Measurements from ENCODE around the gene CSGALNACT2. TPM values are rescaled to one million over a fixed set of nuclear protein-coding genes. Genes with fewer than 3 reads are reported as not detected.

CSGALNACT2 gene
- total and polyA plus RNA-seq, 9 of the 15 experiments (the other 6 are each of a cell fraction or from before 2014, with no cell fraction given), result 1.4 to 7.3 (median 3.5) TPM

- no peak overlapping the region for H3K4me2 ChIP-seq (ENCODE audit: insufficient read depth, low read length)
- peaks cover 0 to 25% of the 10 kb centered on the region in 2 experiments; a peak in 1 of 5 replicates for H3K4me1 ChIP-seq (replicated peaks in 1 of 2; ENCODE audit: control insufficient read depth in 2 of 2, insufficient read depth in 2 of 2, low read length in 2 of 2)
- H4K20me1 ChIP-seq (replicated peaks; ENCODE audit: control insufficient read depth, insufficient read depth, low read length), result peaks cover 21% of the 10 kb centered on the region; the same call in 1 of the 2 replicates
- no peak overlapping the region for H3K27ac ChIP-seq (ENCODE audit: extremely low read depth, low read depth, low read length)
- no peak overlapping the region for H3K4me3 ChIP-seq
- no peaks in the 10 kb centered on the region for H3K9me3 ChIP-seq (replicated peaks; ENCODE audit: control insufficient read depth, insufficient read depth, low read depth, low read length)
- no peak overlapping the region for H3K9ac ChIP-seq (ENCODE audit: insufficient read depth in 1 of 2, low read depth in 2 of 2, low read length in 2 of 2)
- BruUV-seq (replicated peaks), result no TSS peak
- no peak overlapping the region for H2AFZ ChIP-seq (ENCODE audit: low read depth, low read length)
- ChIA-PET CTCF (ENCODE audit: low intra/inter-chr PET ratio) (no interaction called here), POLR2A (interaction anchor here (0.6 to 1.0 kb wide), 3 partner anchors 17 to 39 kb away, joined by 3 read pairs; no protein-coding TSS in a partner anchor)
- H3K36me3 ChIP-seq (ENCODE audit: control insufficient read depth, insufficient read depth, low read length), result no peaks in the 10 kb centered on the region
- H3K27me3 ChIP-seq (ENCODE audit: control insufficient read depth in 2 of 2, insufficient read depth in 2 of 2, low read length in 2 of 2), result peaks cover 14 to 63% of the 10 kb centered on the region in 2 experiments; a peak in 4 of 5 replicates
- ATAC-seq (no peak), DNase-seq (ENCODE audit: extremely low read depth in 1 of 4, low spot score in 3 of 4) (no peak), FAIRE-seq (no peak)
- in situ Hi-C loops (cut with MboI) (no loop called here), intact Hi-C loops (cut with micrococcal nuclease) (no loop called here)
- 4% methylated on average over 32 of the region's 35 CpGs for WGBS (ENCODE audit: insufficient coverage, low coverage, missing lambda C conversion rate)
- peaks cover 15% of the 10 kb centered on the region for H3K9me1 ChIP-seq (ENCODE audit: control insufficient read depth, insufficient read depth, low read length)
- TF ChIP-seq, protein P1, sequence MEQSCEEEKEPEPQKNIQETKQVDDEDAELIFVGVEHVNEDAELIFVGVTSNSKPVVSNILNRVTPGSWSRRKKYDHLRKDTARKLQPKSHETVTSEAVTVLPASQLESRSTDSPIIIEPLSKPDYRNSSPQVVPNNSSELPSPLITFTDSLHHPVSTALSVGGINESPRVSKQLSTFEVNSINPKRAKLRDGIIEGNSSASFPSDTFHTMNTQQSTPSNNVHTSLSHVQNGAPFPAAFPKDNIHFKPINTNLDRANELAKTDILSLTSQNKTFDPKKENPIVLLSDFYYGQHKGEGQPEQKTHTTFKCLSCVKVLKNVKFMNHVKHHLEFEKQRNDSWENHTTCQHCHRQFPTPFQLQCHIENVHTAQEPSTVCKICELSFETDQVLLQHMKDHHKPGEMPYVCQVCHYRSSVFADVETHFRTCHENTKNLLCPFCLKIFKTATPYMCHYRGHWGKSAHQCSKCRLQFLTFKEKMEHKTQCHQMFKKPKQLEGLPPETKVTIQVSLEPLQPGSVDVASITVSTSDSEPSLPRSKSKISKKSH (CRISPR knock-in tag; IDR thresholded peaks at IDR 0.05), result no peak
- TF ChIP-seq REST (IDR thresholded peaks at IDR 0.05; ENCODE audit: borderline replicate concordance) (no peak), REST (CRISPR knock-in tag; IDR thresholded peaks at IDR 0.05; ENCODE audit: low read depth) (no peak), KDM4B (IDR thresholded peaks at IDR 0.05; ENCODE audit: borderline replicate concordance in 2 of 2, low read depth in 1 of 2) (no peak), IRF2 (CRISPR knock-in tag; IDR thresholded peaks at IDR 0.05) (no peak), HDAC8 (tag; IDR thresholded peaks at IDR 0.05) (no peak), TBL1XR1 (IDR thresholded peaks at IDR 0.05; ENCODE audit: low read length in 2 of 2) (no peak), CTCF (IDR thresholded peaks at IDR 0.05 in 2 of 3, conservative IDR thresholded peaks at IDR 0.05 in 1 of 3; ENCODE audit: insufficient read depth in 2 of 3, low read depth in 1 of 3, low read length in 3 of 3) (peak; percentile 6 to 15 (median 9); a peak in 1 of 6 replicates)
- no peaks in the 10 kb centered on the region for H3K79me2 ChIP-seq (ENCODE audit: control insufficient read depth, insufficient read depth, low read length)
Measured at GRCh38 chr10:43230101-43230908, 92.1 kb downstream of the CSGALNACT2 start.
